BE2C (cell line): ENCODE measurements around the gene MAGEC3.

Source experiments
- DNase-seq: peaks from one replicate; pipeline ENCODE4 v3.0.0-alpha.2; 2020
- H3K27me3 ChIP-seq: fragments of 250-450 bp; sonication (Bioruptor Pico); 2 replicates; pipeline ENCODE4 v1.5.1; 2020; ENCODE audit warnings: mild to moderate bottlenecking
- H3K36me3 ChIP-seq: fragments of 250-450 bp; sonication (Bioruptor Pico); 2 replicates; pipeline ENCODE4 v1.5.1; 2020; ENCODE audit warnings: mild to moderate bottlenecking
- H3K4me1 ChIP-seq: fragments of 250-450 bp; sonication (Bioruptor Pico); 2 replicates; pipeline ENCODE4 v1.5.1; 2020
- H3K4me3 ChIP-seq: 2 replicates; pipeline ENCODE4 v1.5.1; 2011; ENCODE audit warnings: low read depth, low read length
- H3K9me3 ChIP-seq: fragments of 250-450 bp; sonication (Bioruptor Pico); 2 replicates; pipeline ENCODE4 v1.5.1; 2020
- CTCF ChIP-seq: IDR thresholded peaks from 2 replicates; pipeline ENCODE4 v1.5.1; 2012; ENCODE audit warnings: mild to moderate bottlenecking, low read depth, low read length

The MAGEC3 gene

GRCh38 chrX:141935645-141936044 lies 97.5 kb downstream of the MAGEC3 start:
- no peaks in the 10 kb centered on the region for H3K36me3 ChIP-seq
- H3K27me3 ChIP-seq, result no peaks in the 10 kb centered on the region
- DNase-seq, result no peak
- no peak for TF ChIP-seq CTCF
- H3K4me1 ChIP-seq, result no peaks in the 10 kb centered on the region
- no peaks in the 10 kb centered on the region for H3K9me3 ChIP-seq
- H3K4me3 ChIP-seq, result no peak overlapping the region

GRCh38 chrX:141936080-141936479 lies 98.0 kb downstream of the MAGEC3 start:
- Histone ChIP-seq H3K4me1 (no peaks in the 10 kb centered on the region), H3K27me3 (no peaks in the 10 kb centered on the region), H3K9me3 (no peaks in the 10 kb centered on the region), H3K4me3 (no peak overlapping the region), H3K36me3 (no peaks in the 10 kb centered on the region)
- no peak for TF ChIP-seq CTCF
- DNase-seq, result no peak

- H3K4me3 ChIP-seq, result no peak overlapping the region
- no peaks in the 10 kb centered on the region for H3K36me3 ChIP-seq
- H3K4me1 ChIP-seq, result no peaks in the 10 kb centered on the region
- no peak for DNase-seq
- H3K27me3 ChIP-seq, result no peaks in the 10 kb centered on the region
- TF ChIP-seq CTCF, result no peak
- no peaks in the 10 kb centered on the region for H3K9me3 ChIP-seq
Measured at GRCh38 chrX:141941234-141941633, 103.1 kb downstream of the MAGEC3 start.

GRCh38 chrX:141945426-141945825 lies 107.3 kb downstream of the MAGEC3 start:
- DNase-seq, result no peak

GRCh38 chrX:141947350-141947749 lies 109.2 kb downstream of the MAGEC3 start:
- H3K4me1 ChIP-seq, result no peaks in the 10 kb centered on the region
- H3K27me3 ChIP-seq, result no peaks in the 10 kb centered on the region
- no peak for TF ChIP-seq CTCF
- no peaks in the 10 kb centered on the region for H3K36me3 ChIP-seq
- DNase-seq, result no peak
- H3K9me3 ChIP-seq, result no peaks in the 10 kb centered on the region
- no peak overlapping the region for H3K4me3 ChIP-seq

More at GRCh38 chrX:141945426-141945825, 107.3 kb downstream of the MAGEC3 start:
- Histone ChIP-seq H3K9me3 (no peaks in the 10 kb centered on the region), H3K27me3 (no peaks in the 10 kb centered on the region), H3K36me3 (no peaks in the 10 kb centered on the region), H3K4me1 (no peaks in the 10 kb centered on the region), H3K4me3 (no peak overlapping the region)
- TF ChIP-seq CTCF, result no peak
